KMS-11 (cell line): ENCODE data around the gene CHID1.

Source experiments
- H2AFZ ChIP-seq: fragments of 200-600 bp; sonication (generic); 2 replicates; pipeline ENCODE4 v1.6.1; 2016; ENCODE audit warnings: antibody characterized with exemption, mixed run types, low read depth
- H3K27ac ChIP-seq: fragments of 200-600 bp; sonication (generic); 2 replicates; pipeline ENCODE4 v1.6.1; 2016; ENCODE audit warnings: mild to moderate bottlenecking, mixed run types
- H3K27me3 ChIP-seq: fragments of 200-600 bp; sonication (generic); 2 replicates; pipeline ENCODE4 v1.6.1; 2017; ENCODE audit warnings: mild to moderate bottlenecking, low read depth, mixed run types, moderate library complexity; ENCODE audit not compliant: insufficient read depth
- H3K36me3 ChIP-seq: fragments of 200-600 bp; sonication (generic); 2 replicates; pipeline ENCODE4 v1.6.1; 2017; ENCODE audit warnings: mild to moderate bottlenecking, mixed run types; ENCODE audit not compliant: insufficient read depth
- H3K4me1 ChIP-seq: fragments of 200-600 bp; sonication (generic); 2 replicates; pipeline ENCODE4 v1.6.1; 2016; ENCODE audit warnings: mild to moderate bottlenecking, low read depth, mixed run types; ENCODE audit not compliant: poor library complexity, severe bottlenecking
- H3K4me2 ChIP-seq: fragments of 200-600 bp; sonication (generic); 2 replicates; pipeline ENCODE4 v1.7.0; 2016; ENCODE audit warnings: mild to moderate bottlenecking, mixed run types
- H3K4me3 ChIP-seq: fragments of 200-600 bp; sonication (generic); IDR thresholded peaks from 2 replicates; pipeline ENCODE4 v1.6.1; 2017; ENCODE audit warnings: low read depth, low read length, mixed read lengths; ENCODE audit not compliant: insufficient read depth
- H3K79me2 ChIP-seq: fragments of 200-600 bp; sonication (generic); 2 replicates; pipeline ENCODE4 v1.6.1; 2016; ENCODE audit warnings: low read depth, mixed run types; ENCODE audit not compliant: insufficient read depth
- H3K9ac ChIP-seq: fragments of 200-600 bp; sonication (generic); 2 replicates; pipeline ENCODE4 v1.6.1; 2016; ENCODE audit warnings: mild to moderate bottlenecking, mixed run types
- H4K20me1 ChIP-seq: fragments of 200-600 bp; sonication (generic); 2 replicates; pipeline ENCODE4 v1.6.1; 2016; ENCODE audit warnings: mild to moderate bottlenecking, mixed run types; ENCODE audit not compliant: insufficient read depth
- CTCF ChIP-seq: fragments of 200-600 bp; sonication (generic); conservative IDR thresholded peaks from 2 replicates; pipeline ENCODE4 v1.6.1; 2017; ENCODE audit warnings: low read depth, mild to moderate bottlenecking, antibody characterized with exemption, low read length, moderate library complexity, mixed read lengths

CHID1 gene

GRCh38 chr11:833114-833791 is 77.4 kb downstream of the CHID1 start:
- no peak overlapping the region for H2AFZ ChIP-seq
- peaks cover 45% of the 10 kb centered on the region for H3K4me1 ChIP-seq
- no peak overlapping the region for H3K4me3 ChIP-seq
- peaks cover 34% of the 10 kb centered on the region for H3K27me3 ChIP-seq
- H4K20me1 ChIP-seq = no peaks in the 10 kb centered on the region
- H3K79me2 ChIP-seq = no peaks in the 10 kb centered on the region
- TF ChIP-seq CTCF = no peak
- peak overlapping the region; percentile 49; the same call in 1 of the 2 replicates for H3K9ac ChIP-seq
- no peak overlapping the region for H3K27ac ChIP-seq
- H3K36me3 ChIP-seq = no peaks in the 10 kb centered on the region
- H3K4me2 ChIP-seq = peak overlapping the region; percentile 68

DNA sequence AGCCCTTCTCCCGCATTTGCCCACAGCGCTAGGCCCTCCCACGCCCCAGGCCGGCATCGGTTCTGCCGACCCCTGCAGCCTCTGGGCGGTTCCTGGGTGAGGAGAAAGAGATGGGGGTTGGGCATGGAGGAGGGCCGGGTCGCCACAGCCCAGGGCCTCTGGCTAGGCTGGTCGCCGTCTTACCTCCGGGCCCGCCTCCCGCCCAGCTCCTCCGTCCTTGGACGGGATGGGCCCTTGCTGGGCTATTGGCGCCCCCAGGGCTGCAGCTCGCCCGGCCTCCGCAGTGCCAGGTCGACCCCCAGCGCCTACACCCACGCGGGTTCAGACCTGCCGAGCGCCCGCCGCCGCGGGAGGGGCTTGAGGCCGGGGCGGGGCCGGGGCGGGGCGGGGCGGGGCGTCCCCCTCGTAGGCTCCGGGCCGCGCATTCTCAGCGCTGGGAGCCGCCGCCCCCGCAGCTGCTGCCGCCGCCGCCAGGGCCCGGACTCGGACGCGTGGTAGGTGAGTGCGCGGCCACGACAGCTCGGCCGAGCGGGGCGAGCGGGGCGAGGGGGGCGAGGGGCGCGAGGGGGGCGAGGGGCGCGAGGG is 78.0 kb downstream of the CHID1 start, which contains the start of gene CD151:
Gene CD151 (plus strand): TSS at position 424 of the 585 bp plus-strand sequence. CDS start 3,118 bp downstream, outside the sequence.
- Histone ChIP-seq H3K4me2 (peak within 1 kb of the TSS; percentile 68), H4K20me1 (no peaks in the 10 kb centered on the region), H3K27ac (no peak within 1 kb of the TSS), H3K4me1 (peaks cover 51% of the 10 kb centered on the region), H3K9ac (peak within 1 kb of the TSS; percentile 49; the same call in 1 of the 2 replicates), H3K27me3 (peaks cover 35% of the 10 kb centered on the region), H3K36me3 (no peaks in the 10 kb centered on the region), H3K79me2 (no peaks in the 10 kb centered on the region), H2AFZ (peak within 1 kb of the TSS; percentile 26; the same call in 1 of the 2 replicates), H3K4me3 (no peak within 1 kb of the TSS)
- TF ChIP-seq CTCF = no peak

- Histone ChIP-seq H3K36me3 (no peaks in the 10 kb centered on the region), H4K20me1 (no peaks in the 10 kb centered on the region), H2AFZ (0 out of 2 replicates have a peak overlapping the region, but pooled peaks have one; percentile 26), H3K79me2 (no peaks in the 10 kb centered on the region), H3K4me1 (peaks cover 54% of the 10 kb centered on the region), H3K27me3 (peaks cover 35% of the 10 kb centered on the region), H3K4me2 (peak overlapping the region; percentile 66; the same call in 1 of the 2 replicates), H3K27ac (no peak overlapping the region), H3K4me3 (no peak overlapping the region), H3K9ac (no peak overlapping the region)
- TF ChIP-seq CTCF = no peak
Observed at GRCh38 chr11:831961-832528, 78.6 kb downstream of the CHID1 start.

- Histone ChIP-seq H3K9ac (no peak overlapping the region), H3K27ac (no peak overlapping the region), H3K36me3 (no peaks in the 10 kb centered on the region), H3K79me2 (no peaks in the 10 kb centered on the region), H3K4me2 (peak overlapping the region; percentile 69; the same call in 1 of the 2 replicates), H3K27me3 (peaks cover 35% of the 10 kb centered on the region), H4K20me1 (no peaks in the 10 kb centered on the region), H2AFZ (no peak overlapping the region), H3K4me3 (no peak overlapping the region), H3K4me1 (peaks cover 60% of the 10 kb centered on the region)
- no peak for TF ChIP-seq CTCF
Observed at GRCh38 chr11:831118-831864, 79.3 kb downstream of the CHID1 start.
